Neural progenitor cell (in vitro differentiated cells): ENCODE data around the gene BTBD9.

Source experiments
- CTCF ChIP-seq: fragments of 200-600 bp; sonication (generic); IDR thresholded peaks from 2 replicates; pipeline ENCODE4 v1.5.1; 2017; ENCODE audit warnings: antibody characterized with exemption, mild to moderate bottlenecking
- EZH2phosphoT487 ChIP-seq: fragments of 200-600 bp; sonication (generic); IDR thresholded peaks from 2 replicates; pipeline ENCODE4 v1.6.1; 2017; ENCODE audit warnings: antibody characterized with exemption

DNA sequence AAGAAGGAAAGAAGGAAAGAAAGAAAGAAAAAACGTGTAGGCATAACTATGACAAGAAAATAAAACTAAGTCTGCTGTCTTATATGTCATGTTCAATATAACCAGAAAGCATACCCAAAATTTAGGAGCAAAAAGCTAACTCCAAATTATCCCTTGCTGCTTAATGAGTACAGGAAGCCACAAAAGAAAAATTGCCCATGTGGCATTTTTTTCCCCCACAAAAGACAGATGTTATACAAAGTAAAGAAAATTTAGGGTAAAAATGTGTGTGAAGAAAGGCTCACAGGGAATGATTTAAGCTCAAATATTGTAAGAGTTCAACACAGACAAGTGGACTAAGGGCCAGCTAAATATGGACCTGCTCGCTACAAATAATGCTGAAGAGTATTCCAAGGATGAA, 263.8 kb downstream of the BTBD9 start:
- TF ChIP-seq CTCF (no peak), EZH2phosphoT487 (no peak)
